ENCODE measurements around the gene MTR. TPM values are rescaled to one million over a fixed set of nuclear protein-coding genes. Genes with fewer than 3 reads are reported as not detected.

MTR gene
- total and polyA plus RNA-seq, 12 donors: 5.2 to 100 (median 65.4) TPM

DNA sequence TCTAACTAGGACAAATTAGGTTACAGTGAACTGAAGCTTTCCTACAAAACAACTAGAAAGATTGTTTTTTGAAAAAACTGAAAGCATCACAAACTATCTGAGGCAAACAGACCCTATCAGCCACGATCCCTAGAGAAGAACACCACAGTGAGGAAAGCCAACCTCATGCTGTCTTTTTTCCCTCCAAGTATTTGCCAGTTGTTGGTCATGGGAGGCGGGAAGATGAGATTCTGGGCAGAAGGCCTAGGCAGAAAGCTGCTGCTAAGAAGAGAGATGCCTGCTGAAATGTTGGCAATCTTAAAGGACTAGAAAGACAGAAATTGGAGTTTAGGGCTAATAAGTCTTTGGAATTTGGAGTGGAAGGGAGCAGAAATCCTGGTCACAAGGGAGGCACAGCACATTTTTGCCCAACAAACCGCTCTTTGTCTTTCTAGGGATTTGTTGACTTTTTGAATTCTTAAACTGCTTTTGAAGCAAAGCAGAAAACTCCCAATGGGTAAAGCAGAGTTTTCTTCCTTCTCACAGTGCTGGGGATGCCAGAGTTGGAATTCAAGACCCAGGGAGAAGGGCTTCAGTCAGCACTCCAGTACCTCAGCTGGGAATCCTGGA lies 125.3 kb downstream of the MTR start:
- H3K4me3 ChIP-seq: no peak overlapping the region
- 69 to 79% methylated on average over 3 of the region's 3 CpGs for WGBS, 2 donors
- H3K27me3 ChIP-seq: no peaks in the 10 kb centered on the region
- intact Hi-C loops (cut with DNase I): no loop called here
- TF ChIP-seq, protein P1, sequence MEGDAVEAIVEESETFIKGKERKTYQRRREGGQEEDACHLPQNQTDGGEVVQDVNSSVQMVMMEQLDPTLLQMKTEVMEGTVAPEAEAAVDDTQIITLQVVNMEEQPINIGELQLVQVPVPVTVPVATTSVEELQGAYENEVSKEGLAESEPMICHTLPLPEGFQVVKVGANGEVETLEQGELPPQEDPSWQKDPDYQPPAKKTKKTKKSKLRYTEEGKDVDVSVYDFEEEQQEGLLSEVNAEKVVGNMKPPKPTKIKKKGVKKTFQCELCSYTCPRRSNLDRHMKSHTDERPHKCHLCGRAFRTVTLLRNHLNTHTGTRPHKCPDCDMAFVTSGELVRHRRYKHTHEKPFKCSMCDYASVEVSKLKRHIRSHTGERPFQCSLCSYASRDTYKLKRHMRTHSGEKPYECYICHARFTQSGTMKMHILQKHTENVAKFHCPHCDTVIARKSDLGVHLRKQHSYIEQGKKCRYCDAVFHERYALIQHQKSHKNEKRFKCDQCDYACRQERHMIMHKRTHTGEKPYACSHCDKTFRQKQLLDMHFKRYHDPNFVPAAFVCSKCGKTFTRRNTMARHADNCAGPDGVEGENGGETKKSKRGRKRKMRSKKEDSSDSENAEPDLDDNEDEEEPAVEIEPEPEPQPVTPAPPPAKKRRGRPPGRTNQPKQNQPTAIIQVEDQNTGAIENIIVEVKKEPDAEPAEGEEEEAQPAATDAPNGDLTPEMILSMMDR (IDR thresholded peaks at IDR 0.05): no peak
- peaks cover 0 to 31% (median 0%) of the 10 kb centered on the region in 9 donors for H3K36me3 ChIP-seq
- ATAC-seq (no peak), DNase-seq (no peak)
- H3K9me3 ChIP-seq: peaks cover 0 to 28% (median 13%) of the 10 kb centered on the region in 11 donors
- H3K4me1 ChIP-seq: peaks cover 0 to 6% (median 0%) of the 10 kb centered on the region in 9 donors
- H3K27ac ChIP-seq: no peak overlapping the region

DNA sequence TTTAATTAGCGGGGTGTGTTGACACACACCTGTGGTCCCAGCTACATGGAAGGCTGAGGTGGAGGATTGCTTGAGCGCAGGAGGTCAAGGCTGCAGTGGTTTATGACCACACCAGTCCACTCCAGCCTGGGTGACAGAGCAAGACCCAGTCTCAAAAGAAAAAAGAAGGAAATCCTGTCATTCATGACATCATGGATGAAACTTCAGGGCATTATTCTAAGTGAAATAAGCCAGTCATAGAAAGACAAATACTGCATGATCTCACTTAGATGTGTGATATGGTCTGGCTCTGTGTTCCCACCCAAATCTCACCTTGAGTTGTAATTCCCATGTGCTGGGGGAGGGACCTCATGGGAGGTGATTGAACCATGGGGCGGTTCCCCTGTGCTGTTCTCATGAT lies 126.5 kb downstream of the MTR start:
- WGBS, 2 donors: 96% methylated on average over 3 of the region's 3 CpGs
- Histone ChIP-seq H3K4me1 (peaks cover 0 to 6% (median 0%) of the 10 kb centered on the region in 9 donors), H3K36me3 (peaks cover 0 to 22% (median 0%) of the 10 kb centered on the region in 9 donors), H3K9me3 (peaks cover 0 to 19% (median 11%) of the 10 kb centered on the region in 11 donors), H3K4me3 (no peak overlapping the region), H3K27me3 (no peaks in the 10 kb centered on the region), H3K27ac (no peak overlapping the region)
- no peak for DNase-seq
- intact Hi-C loops (cut with DNase I): no loop called here
- no peak for ATAC-seq
- TF ChIP-seq, protein P1 (IDR thresholded peaks at IDR 0.05): no peak

DNA sequence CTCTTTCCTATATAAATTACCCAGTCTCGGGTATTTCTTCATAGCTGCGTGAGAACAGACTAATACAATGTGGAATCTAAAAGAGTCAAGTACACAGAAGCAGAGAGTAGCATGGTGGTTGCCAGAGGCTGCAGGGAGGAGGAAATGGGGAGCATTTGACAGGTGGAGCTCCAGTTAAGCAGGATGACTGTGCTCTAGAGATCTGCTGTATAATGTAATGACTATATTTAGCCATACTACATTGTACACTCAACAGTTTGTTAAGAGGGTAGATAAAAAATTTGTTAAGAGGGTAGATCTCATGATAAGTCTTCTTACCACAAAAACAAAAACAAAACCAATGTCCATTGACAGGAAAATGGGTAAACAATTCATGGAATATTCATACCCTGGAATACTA lies 127.1 kb downstream of the MTR start:
- no peak overlapping the region for H3K4me3 ChIP-seq
- H3K4me1 ChIP-seq: peaks cover 0 to 6% (median 0%) of the 10 kb centered on the region in 9 donors
- ATAC-seq: peak in 7 of 8 donors; percentile 72 to 88 (median 76)
- peak overlapping the region in 1 of 10 donors; percentile 22 for H3K27ac ChIP-seq
- intact Hi-C loops (cut with DNase I): no loop called here
- 57 to 61% methylated on average over 2 of the region's 2 CpGs for WGBS, 2 donors
- H3K9me3 ChIP-seq: peaks cover 0 to 13% (median 5%) of the 10 kb centered on the region in 11 donors
- H3K36me3 ChIP-seq: peaks cover 0 to 16% (median 0%) of the 10 kb centered on the region in 9 donors
- TF ChIP-seq, protein P1 (IDR thresholded peaks at IDR 0.05): no peak
- H3K27me3 ChIP-seq: no peaks in the 10 kb centered on the region
- no peak for DNase-seq

DNA sequence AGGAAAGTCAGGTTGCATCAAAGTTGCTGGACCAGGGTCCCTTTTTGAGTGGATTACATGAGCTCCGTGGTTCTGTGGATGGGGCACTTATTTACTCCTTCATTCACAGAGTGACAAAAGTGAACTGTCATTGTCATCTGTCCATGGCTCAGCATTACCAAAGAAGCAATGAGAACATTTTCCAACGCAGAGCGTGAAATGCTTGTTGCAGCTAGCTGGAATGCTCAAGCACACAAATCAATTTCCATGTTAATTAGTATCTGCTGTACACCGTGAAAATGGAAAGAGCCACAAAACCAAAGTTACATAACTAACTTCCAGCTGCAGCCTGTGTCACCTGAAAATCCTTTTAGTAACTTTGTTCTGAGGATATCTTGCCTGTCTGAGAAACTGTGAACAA lies 130.3 kb downstream of the MTR start:
- no peak for DNase-seq
- no peak for ATAC-seq
- 86 to 87% methylated on average over 4 of the region's 4 CpGs for WGBS, 2 donors
- Histone ChIP-seq H3K4me3 (no peak overlapping the region), H3K36me3 (no peaks in the 10 kb centered on the region), H3K9me3 (peaks cover 0 to 7% (median 0%) of the 10 kb centered on the region in 11 donors), H3K27ac (no peak overlapping the region), H3K27me3 (no peaks in the 10 kb centered on the region), H3K4me1 (peaks cover 0 to 6% (median 0%) of the 10 kb centered on the region in 9 donors)
- TF ChIP-seq, protein P1 (IDR thresholded peaks at IDR 0.05): no peak
- intact Hi-C loops (cut with DNase I): no loop called here

Measured in heart right ventricle (tissue), 16 donors.